DND-41 (cell line): ENCODE data around the gene ORAI2.

ENCODE experiments used
- CTCF ChIP-seq: IDR thresholded peaks from 2 replicates; pipeline ENCODE4 v1.5.1; 2012; ENCODE audit warnings: borderline replicate concordance, low read length, moderate library complexity, mild to moderate bottlenecking; ENCODE audit not compliant: poor library complexity, severe bottlenecking; ENCODE audit errors: extremely low read depth
- EZH2 ChIP-seq: IDR thresholded peaks from 3 replicates; pipeline ENCODE4 v1.6.1; 2012; ENCODE audit warnings: borderline replicate concordance, low read depth, mild to moderate bottlenecking, moderate library complexity, low read length, inconsistent platforms; ENCODE audit not compliant: severe bottlenecking

- TF ChIP-seq CTCF (no peak), EZH2 (no peak)
Observed at GRCh38 chr7:102395592-102395872, 37.8 kb upstream of the ORAI2 start.
